SH-SY5Y (cell line): ENCODE measurements around the gene ADARB1.

Source experiments
- GATA2 ChIP-seq: IDR thresholded peaks from 2 replicates; pipeline ENCODE4 v1.6.1; 2011; ENCODE audit warnings: mild to moderate bottlenecking, low read depth, low read length
- GATA3 ChIP-seq: IDR thresholded peaks from 2 replicates; pipeline ENCODE4 v1.6.1; 2011; ENCODE audit warnings: low read depth, mild to moderate bottlenecking, low read length, moderate library complexity

The ADARB1 gene

GRCh38 chr21:45056917-45057560, 17.3 kb upstream of the ADARB1 start:
- TF ChIP-seq GATA2 (no peak), GATA3 (no peak)

DNA sequence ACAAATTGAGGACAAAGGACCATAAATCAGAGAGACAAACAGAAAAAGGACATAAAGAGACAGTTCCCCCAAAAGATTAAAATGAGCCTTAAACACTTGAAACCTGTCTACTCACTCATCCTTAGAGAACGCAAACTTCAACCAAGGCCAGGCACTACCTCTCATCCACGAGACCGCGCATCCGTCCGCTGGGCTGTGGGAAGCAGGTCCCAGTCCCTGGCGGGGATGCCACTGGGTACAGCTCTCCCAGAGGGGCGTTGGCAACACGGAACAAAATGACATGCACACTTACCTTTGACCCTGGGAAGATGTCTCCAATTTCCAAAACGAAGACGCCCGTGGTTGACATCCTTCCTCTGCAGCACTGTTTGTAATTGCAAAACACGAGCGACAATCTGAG, 16.5 kb upstream of the ADARB1 start:
- no peak for TF ChIP-seq GATA3
- TF ChIP-seq GATA2, result no peak

DNA sequence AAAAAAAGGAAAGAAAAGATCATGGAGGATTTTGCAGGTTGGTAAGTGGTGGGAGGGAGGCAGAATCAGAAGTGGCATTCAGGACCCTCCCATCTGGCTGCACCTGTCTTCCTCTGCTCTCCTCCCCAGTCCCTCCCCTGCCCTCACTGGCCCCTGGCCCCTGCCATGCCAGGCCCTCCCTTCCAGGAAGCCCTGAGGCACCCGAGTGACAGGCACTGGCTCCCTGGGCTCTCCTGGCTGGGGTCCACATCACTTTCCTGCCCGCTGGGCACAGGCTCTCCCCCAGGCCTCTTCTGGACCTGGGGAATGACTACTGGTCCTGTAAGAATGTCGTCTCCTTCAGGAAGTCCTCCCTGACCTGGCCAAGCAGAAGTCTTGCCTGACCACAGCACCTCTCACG, 15.3 kb upstream of the ADARB1 start:
- TF ChIP-seq GATA2, result no peak
- no peak for TF ChIP-seq GATA3

DNA sequence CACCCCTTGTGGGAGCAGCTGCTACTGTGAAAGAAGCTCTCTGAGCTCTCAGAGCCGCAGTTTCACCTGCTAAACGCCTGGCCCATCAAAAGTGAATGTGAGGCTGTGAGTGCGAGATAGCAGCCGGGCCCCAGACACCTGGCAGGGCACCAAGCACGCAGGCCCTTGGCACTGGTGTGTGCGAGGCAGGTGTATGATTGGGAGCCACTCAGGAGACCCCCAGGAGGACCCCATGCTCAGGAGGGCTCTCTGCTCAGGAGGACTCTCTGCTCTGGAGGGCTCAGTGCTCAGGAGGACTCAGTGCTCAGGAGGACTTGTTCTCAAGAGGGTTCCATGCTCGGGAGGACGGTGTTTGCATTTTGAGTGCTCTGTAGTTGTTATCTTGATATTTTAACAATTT, 14.3 kb upstream of the ADARB1 start:
- no peak for TF ChIP-seq GATA2
- TF ChIP-seq GATA3, result no peak

DNA sequence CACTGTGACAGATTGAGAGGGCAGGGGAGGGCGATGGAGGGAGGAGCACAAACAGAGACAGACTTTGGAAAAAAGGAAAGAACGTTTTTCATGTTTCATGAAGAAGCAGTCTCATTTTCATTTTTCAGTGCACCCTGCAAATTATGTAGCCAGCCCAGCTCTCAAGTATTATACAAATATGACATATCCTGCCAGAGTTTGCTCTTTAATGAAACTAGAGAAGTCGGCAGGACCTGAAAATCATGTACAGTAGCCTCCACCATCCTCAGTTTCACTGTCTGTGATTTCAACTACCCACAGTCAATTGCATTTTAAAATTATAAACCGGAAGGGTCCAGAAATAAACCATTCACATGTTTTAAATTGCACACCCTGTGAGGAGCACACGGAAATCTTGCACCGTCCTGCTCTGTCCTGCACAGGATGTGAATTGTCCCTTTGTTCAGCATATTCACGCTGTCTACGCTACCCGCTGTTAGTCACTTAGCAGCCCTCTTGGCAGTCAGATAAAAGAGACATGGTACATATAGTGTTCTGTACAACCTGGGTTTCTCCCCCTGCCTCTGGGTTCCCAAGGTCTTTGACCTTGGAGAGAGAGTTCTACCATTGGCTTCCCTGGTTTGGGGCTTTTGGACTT, 13.6 kb upstream of the ADARB1 start:
- TF ChIP-seq GATA2 (no peak), GATA3 (no peak)

DNA sequence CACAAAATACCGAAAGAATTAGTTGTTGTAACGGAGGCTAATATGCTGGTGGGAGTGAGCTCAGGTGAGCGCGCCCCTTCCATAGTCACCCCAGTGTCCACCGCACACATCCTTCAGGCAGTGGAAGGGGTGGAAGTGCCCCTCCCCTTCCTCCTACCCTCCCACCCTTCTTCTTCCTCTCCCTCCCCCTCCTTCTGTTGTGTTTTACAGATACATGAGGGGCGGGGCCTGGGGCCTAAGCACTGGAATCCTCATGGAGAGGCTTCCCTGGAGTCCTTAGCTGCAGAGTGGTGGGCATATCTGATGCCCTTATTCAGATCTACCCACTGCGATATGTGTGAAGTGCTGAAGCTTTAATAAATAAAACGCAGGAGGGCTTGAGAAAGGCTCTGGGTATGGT, 10.3 kb upstream of the ADARB1 start:
- TF ChIP-seq GATA2 (no peak), GATA3 (no peak)

GRCh38 chr21:45064618-45065399, 9.6 kb upstream of the ADARB1 start:
- no peak for TF ChIP-seq GATA2
- TF ChIP-seq GATA3, result no peak

- peak; percentile 55; the same call in 1 of the 2 replicates for TF ChIP-seq GATA3
- TF ChIP-seq GATA2, result peak; percentile 84
These were observed 6.7 kb upstream of the ADARB1 start for GRCh38 chr21:45067462-45068285.

DNA sequence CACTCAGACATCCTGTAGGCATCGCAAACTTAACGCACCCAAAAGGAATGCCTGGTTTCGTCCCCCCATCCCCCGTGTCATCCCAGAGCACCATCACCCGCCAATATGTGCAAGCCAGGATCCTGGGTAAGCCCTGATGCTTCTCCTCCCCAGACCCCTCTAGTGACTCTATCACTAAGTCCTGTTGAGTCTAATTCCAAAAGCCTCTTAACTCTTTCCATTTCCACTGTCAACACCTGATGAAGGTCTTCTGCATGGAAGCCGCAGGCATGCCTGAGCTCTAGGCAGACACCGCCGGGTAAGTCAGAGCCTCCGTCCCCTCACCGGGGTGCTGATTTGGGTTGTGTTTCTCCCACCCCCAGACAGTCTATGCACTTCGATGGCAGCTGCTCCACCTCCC, 5.3 kb upstream of the ADARB1 start:
- TF ChIP-seq GATA3, result no peak
- no peak for TF ChIP-seq GATA2

DNA sequence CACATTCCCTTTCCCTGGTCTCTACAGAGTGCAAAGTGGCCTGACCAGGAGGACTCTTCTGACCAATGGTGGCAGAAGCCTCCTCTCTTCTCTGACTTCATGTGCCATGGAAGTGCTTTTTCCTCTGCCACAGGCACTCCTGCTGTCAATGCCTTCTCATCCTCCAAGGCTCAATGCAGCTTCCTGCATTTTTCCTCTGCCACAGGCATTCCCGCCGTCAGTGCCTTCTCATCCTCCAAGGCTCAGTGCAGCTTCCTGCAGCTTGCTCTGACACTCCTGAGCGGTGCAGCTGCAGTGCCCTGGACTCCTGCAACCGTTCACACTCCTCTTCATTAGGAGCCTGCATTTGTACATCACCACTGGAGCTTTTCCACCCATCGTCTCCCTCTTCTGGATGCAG, 4.7 kb upstream of the ADARB1 start:
- TF ChIP-seq GATA2 (no peak), GATA3 (no peak)

GRCh38 chr21:45071078-45071873, 3.1 kb upstream of the ADARB1 start:
- no peak for TF ChIP-seq GATA2

DNA sequence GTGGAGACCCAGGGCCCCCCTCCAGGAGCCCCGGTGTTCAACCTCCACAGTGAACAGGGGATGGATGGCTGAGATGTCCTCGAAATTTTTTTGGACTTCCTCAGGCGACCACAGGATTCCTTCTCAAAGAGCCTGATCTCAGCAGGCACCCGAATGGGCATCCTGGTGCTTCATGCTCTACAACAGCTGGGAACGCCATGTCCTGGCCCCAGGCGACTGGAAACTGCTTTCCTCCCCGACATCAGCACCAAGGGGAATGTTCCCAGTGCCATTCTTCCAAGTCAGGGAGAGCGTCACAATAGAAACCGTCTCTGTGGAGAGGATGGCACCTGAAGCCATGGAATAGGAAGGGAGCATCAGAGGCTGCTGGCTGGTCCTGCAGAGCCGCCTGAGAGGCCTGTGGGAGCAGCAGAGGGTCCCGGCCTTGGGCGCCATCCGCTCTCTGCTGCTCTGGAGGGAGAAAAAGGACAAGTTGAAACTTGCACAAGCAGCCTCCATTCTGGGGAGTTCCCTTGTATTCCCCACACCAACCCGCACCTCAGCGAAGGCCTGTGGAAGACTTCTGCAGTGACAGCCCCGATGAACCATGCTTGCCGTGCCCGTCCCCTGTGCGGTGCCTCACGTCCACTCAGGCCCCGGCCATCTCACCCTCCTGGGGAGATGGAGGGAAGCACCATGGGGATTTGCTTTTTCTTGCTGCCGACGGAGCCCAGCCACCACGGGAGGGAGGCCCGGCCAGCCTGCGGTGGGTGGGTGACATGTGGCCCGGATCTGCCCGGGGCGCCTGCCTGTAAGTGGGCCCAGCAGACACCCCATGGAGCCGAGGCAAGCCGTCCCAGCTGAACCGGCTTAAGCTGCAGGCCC, 2.3 kb upstream of the ADARB1 start:
- TF ChIP-seq GATA2, result no peak
- no peak for TF ChIP-seq GATA3
